HepG2 (cell line): ENCODE results near the gene CD9. TPM values are rescaled to one million over a fixed set of nuclear protein-coding genes. Genes with fewer than 3 reads are reported as not detected.

ENCODE experiments used
- GATAD1 ChIP-seq: IDR thresholded peaks from 2 replicates; pipeline ENCODE4 v1.6.1; 2016; ENCODE audit warnings: missing genetic modification reagents, missing compliant biosample characterization
- HDAC1 ChIP-seq: sonication (generic); formaldehyde crosslinking; IDR thresholded peaks from 2 replicates; pipeline ENCODE4 v1.5.1; 2020; ENCODE audit warnings: mild to moderate bottlenecking, missing genetic modification reagents
- HMGA1 ChIP-seq: sonication (generic); formaldehyde crosslinking; conservative IDR thresholded peaks from 2 replicates; pipeline ENCODE4 v1.4.0; 2020; ENCODE audit warnings: missing genetic modification reagents
- HNF4A ChIP-seq: sonication (generic); formaldehyde crosslinking; IDR thresholded peaks from 2 replicates; pipeline ENCODE4 v1.4.0; 2020; ENCODE audit warnings: missing genetic modification reagents
- ISL2 ChIP-seq: sonication (generic); formaldehyde crosslinking; IDR thresholded peaks from 2 replicates; pipeline ENCODE4 v1.5.0; 2020; ENCODE audit warnings: missing genetic modification reagents
- MED1 ChIP-seq: sonication (generic); formaldehyde crosslinking; IDR thresholded peaks from 2 replicates; pipeline ENCODE4 v1.4.0; 2020; ENCODE audit warnings: missing genetic modification reagents
- MIXL1 ChIP-seq: IDR thresholded peaks from 2 replicates; pipeline ENCODE4 v1.6.1; 2016
- NFYC ChIP-seq: IDR thresholded peaks from 2 replicates; pipeline ENCODE4 v1.6.1; 2016; ENCODE audit warnings: missing genetic modification reagents, missing compliant biosample characterization
- NR2F2 ChIP-seq: IDR thresholded peaks from 2 replicates; pipeline ENCODE4 v1.6.1; 2012; ENCODE audit warnings: low read depth, inconsistent platforms, borderline replicate concordance
- PHF5A ChIP-seq: IDR thresholded peaks from one replicate; pipeline ENCODE4 v1.6.1; 2018; ENCODE audit warnings: low read depth, missing genetic modification reagents; ENCODE audit not compliant: unreplicated experiment
- PPARG ChIP-seq: conservative IDR thresholded peaks from 2 replicates; pipeline ENCODE4 v1.6.1; 2016; ENCODE audit warnings: missing biosample characterization, missing genetic modification reagents
- REST ChIP-seq, 2 experiments: IDR thresholded peaks; 2 replicates each; pipeline ENCODE4 v1.6.1; 2011 to 2012; ENCODE audit warnings: low read length in 2 of 2, borderline replicate concordance in 1 of 2, low read depth in 1 of 2, mild to moderate bottlenecking in 1 of 2, moderate library complexity in 1 of 2
- RXRB ChIP-seq: IDR thresholded peaks from 2 replicates; pipeline ENCODE4 v1.6.1; 2016; ENCODE audit warnings: borderline replicate concordance, missing genetic modification reagents, missing compliant biosample characterization
- SIX1 ChIP-seq: sonication (generic); formaldehyde crosslinking; IDR thresholded peaks from 2 replicates; pipeline ENCODE4 v1.4.0; 2020; ENCODE audit warnings: missing genetic modification reagents, borderline replicate concordance
- ZBTB2 ChIP-seq: sonication (generic); formaldehyde crosslinking; IDR thresholded peaks from 2 replicates; pipeline ENCODE4 v1.8.0; 2022; ENCODE audit warnings: low read depth, missing genetic modification reagents
- ZEB1 ChIP-seq: IDR thresholded peaks from 2 replicates; pipeline ENCODE4 v1.6.1; 2012; ENCODE audit warnings: mild to moderate bottlenecking, low read depth, inconsistent platforms; ENCODE audit not compliant: insufficient replicate concordance
- ZNF33A ChIP-seq: sonication (generic); formaldehyde crosslinking; IDR thresholded peaks from 2 replicates; pipeline ENCODE4 v1.5.1; 2020; ENCODE audit warnings: missing genetic modification reagents, mild to moderate bottlenecking, moderate library complexity, borderline replicate concordance
- ZNF34 ChIP-seq: sonication (generic); formaldehyde crosslinking; IDR thresholded peaks from 2 replicates; pipeline ENCODE4 v1.4.0; 2020; ENCODE audit warnings: mild to moderate bottlenecking, missing genetic modification reagents, borderline replicate concordance
- ZNF460 ChIP-seq: sonication (generic); formaldehyde crosslinking; IDR thresholded peaks from 2 replicates; pipeline ENCODE4 v1.5.1; 2020; ENCODE audit warnings: missing genetic modification reagents, mild to moderate bottlenecking, borderline replicate concordance
- polyA plus RNA-seq, 8 experiments: library from polyadenylated mRNA; depleted of rRNA in 3 of 8; stranded (reverse) in 7 of 8; unstranded in 1 of 8; fragments of >200 nt; fragmentation: Illumina TruSeq in 4 of 8; extraction: Trizol in 4 of 8; gene quantifications; 2 replicates each; pipeline versions ENCODE4 v1.2.1 to v1.2.3, GENCODE V29; 2011 to 2016; ENCODE audit warnings: low read depth in 4 of 8, missing spikeins in 1 of 8, mixed read lengths in 1 of 8; ENCODE audit not compliant: insufficient read depth in 1 of 8
- total RNA-seq, 5 experiments: library from RNA; depleted of rRNA; stranded (reverse); fragments of >200 nt; fragmentation: Illumina TruSeq; extraction: Trizol; gene quantifications; 2 replicates each; pipeline ENCODE4 v1.2.3, GENCODE V29; 2016; ENCODE audit warnings: low read depth in 1 of 5
- TF ChIP-seq, protein P1 (sequence below): sonication (generic); formaldehyde crosslinking; IDR thresholded peaks from 2 replicates; pipeline ENCODE4 v1.5.0; 2020; ENCODE audit warnings: missing genetic modification reagents
- TF ChIP-seq, protein P2 (sequence below): sonication (generic); formaldehyde crosslinking; IDR thresholded peaks from 2 replicates; pipeline ENCODE4 v1.4.0; 2020; ENCODE audit warnings: missing genetic modification reagents
- TF ChIP-seq, protein P3 (sequence below): sonication (generic); formaldehyde crosslinking; IDR thresholded peaks from 2 replicates; pipeline ENCODE4 v1.4.0; 2020; ENCODE audit warnings: missing genetic modification reagents

The CD9 gene
- total and polyA plus RNA-seq, 2 of the 13 experiments (the other 11 are each of a cell fraction or from before 2014, with no cell fraction given): 5.8 to 38.3 TPM

DNA sequence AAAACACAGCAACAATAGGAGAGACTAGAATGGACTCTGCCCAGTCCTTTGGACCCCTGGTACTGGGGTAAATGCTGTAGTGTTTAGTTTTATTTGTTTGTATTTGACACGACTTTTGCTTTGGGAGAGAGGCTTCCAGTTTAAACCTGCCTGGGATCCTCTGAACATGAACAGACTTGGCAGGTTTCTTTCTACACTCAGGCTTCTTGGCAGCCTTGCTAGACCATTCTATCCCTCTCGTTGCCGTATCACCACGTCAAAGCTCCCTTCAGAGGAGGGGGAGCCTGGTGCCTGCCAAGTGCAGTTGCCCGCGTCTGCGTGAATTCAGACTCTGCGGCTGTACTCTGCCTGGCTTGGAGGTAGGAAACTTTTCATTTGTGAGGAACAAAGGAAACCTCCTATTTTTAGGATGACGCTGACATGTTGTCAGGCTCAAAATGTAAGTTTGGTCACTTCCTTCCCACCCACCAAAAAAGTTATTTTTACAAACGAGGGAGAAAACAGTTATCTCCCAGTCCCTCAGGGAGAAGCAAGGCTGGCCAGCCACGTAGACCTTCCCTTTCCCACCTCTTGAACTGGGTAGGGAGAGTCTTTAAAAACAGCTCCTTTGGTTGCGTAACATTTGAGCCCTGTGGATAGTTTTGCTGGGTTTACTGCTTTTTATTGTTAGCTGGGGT is 25.9 kb downstream of the CD9 start (continued):
- TF ChIP-seq REST (IDR thresholded peaks at IDR 0.05; ENCODE audit: borderline replicate concordance in 1 of 2, low read depth in 1 of 2, low read length in 2 of 2): 0 out of 4 replicates have a peak, but pooled peaks of 1 of the 2 experiments have one; percentile 25
- no peak for TF ChIP-seq HMGA1 (CRISPR knock-in tag)
- TF ChIP-seq ZBTB2 (CRISPR knock-in tag): no peak
- peak; percentile 50 for TF ChIP-seq PHF5A (CRISPR knock-in tag)
- peak; percentile 92 for TF ChIP-seq HNF4A (CRISPR knock-in tag)
- TF ChIP-seq NR2F2: no peak
- TF ChIP-seq ZNF34 (CRISPR knock-in tag): no peak
- TF ChIP-seq, protein P1, sequence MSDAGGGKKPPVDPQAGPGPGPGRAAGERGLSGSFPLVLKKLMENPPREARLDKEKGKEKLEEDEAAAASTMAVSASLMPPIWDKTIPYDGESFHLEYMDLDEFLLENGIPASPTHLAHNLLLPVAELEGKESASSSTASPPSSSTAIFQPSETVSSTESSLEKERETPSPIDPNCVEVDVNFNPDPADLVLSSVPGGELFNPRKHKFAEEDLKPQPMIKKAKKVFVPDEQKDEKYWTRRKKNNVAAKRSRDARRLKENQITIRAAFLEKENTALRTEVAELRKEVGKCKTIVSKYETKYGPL: 0 out of 2 replicates have a peak, but pooled peaks have one; percentile 48
- no peak; the same call in 1 of the 2 replicates for TF ChIP-seq ZNF33A
- 0 out of 2 replicates have a peak, but pooled peaks have one; percentile 8 for TF ChIP-seq PPARG (CRISPR knock-in tag)
- TF ChIP-seq ZEB1: no peak
- peak; percentile 41; the same call in 1 of the 2 replicates for TF ChIP-seq RXRB (CRISPR knock-in tag)
- TF ChIP-seq MIXL1 (CRISPR knock-in tag): 0 out of 2 replicates have a peak, but pooled peaks have one; percentile 57
- 0 out of 2 replicates have a peak, but pooled peaks have one; percentile 35 for TF ChIP-seq HDAC1 (CRISPR knock-in tag)
- TF ChIP-seq, protein P2, sequence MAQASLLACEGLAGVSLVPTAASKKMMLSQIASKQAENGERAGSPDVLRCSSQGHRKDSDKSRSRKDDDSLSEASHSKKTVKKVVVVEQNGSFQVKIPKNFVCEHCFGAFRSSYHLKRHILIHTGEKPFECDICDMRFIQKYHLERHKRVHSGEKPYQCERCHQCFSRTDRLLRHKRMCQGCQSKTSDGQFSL: no peak
- TF ChIP-seq ZNF460 (CRISPR knock-in tag): no peak
- TF ChIP-seq MED1 (CRISPR knock-in tag): no peak
- TF ChIP-seq SIX1 (CRISPR knock-in tag): peak; percentile 16; the same call in 1 of the 2 replicates
- TF ChIP-seq NFYC: no peak
- TF ChIP-seq ISL2 (CRISPR knock-in tag): no peak
- TF ChIP-seq GATAD1 (CRISPR knock-in tag): no peak
- TF ChIP-seq, protein P3, sequence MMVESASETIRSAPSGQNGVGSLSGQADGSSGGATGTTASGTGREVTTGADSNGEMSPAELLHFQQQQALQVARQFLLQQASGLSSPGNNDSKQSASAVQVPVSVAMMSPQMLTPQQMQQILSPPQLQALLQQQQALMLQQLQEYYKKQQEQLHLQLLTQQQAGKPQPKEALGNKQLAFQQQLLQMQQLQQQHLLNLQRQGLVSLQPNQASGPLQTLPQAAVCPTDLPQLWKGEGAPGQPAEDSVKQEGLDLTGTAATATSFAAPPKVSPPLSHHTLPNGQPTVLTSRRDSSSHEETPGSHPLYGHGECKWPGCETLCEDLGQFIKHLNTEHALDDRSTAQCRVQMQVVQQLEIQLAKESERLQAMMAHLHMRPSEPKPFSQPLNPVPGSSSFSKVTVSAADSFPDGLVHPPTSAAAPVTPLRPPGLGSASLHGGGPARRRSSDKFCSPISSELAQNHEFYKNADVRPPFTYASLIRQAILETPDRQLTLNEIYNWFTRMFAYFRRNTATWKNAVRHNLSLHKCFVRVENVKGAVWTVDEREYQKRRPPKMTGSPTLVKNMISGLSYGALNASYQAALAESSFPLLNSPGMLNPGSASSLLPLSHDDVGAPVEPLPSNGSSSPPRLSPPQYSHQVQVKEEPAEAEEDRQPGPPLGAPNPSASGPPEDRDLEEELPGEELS: peak; percentile 79
